SK-N-SH treated with all-trans-retinoic acid at 6 μM for 48 hours (cell line): ENCODE data around the gene DNAJC25.

Experiments used
- ATAC-seq: fragments of 200-7000 bp; cut with Tn5 transposase; 3 replicates; pipeline ENCODE4 v1.9.1; 2020; ENCODE audit warnings: mild to moderate bottlenecking, moderate library complexity
- ARNTL ChIP-seq: fragments of 450-650 bp; formaldehyde crosslinking; IDR thresholded peaks from 2 replicates; pipeline ENCODE4 v1.5.0; 2020; ENCODE audit warnings: low read depth, mild to moderate bottlenecking, moderate library complexity, borderline replicate concordance
- CSDC2 ChIP-seq: fragments of 250-450 bp; sonication (Bioruptor Pico); IDR thresholded peaks from 2 replicates; pipeline ENCODE4 v1.5.0; 2020; ENCODE audit warnings: mild to moderate bottlenecking, moderate library complexity
- ESRRG ChIP-seq: fragments of 250-450 bp; sonication (Bioruptor Pico); IDR thresholded peaks from 2 replicates; pipeline ENCODE4 v1.6.1; 2021; ENCODE audit warnings: mild to moderate bottlenecking
- GLIS3 ChIP-seq: fragments of 250-450 bp; sonication (Bioruptor Pico); IDR thresholded peaks from 2 replicates; pipeline ENCODE4 v1.5.0; 2020; ENCODE audit warnings: mild to moderate bottlenecking, moderate library complexity
- ISL1 ChIP-seq: fragments of 250-450 bp; sonication (Bioruptor Pico); IDR thresholded peaks from 2 replicates; pipeline ENCODE4 v2.1.2; 2022; ENCODE audit warnings: mild to moderate bottlenecking, moderate library complexity
- PPARA ChIP-seq: fragments of 250-450 bp; sonication (Bioruptor Pico); IDR thresholded peaks from 2 replicates; pipeline ENCODE4 v1.5.0; 2020; ENCODE audit warnings: mild to moderate bottlenecking, borderline replicate concordance
- RARB ChIP-seq: fragments of 250-450 bp; sonication (Bioruptor Pico); IDR thresholded peaks from 2 replicates; pipeline ENCODE4 v1.8.0; 2021; ENCODE audit warnings: mild to moderate bottlenecking, moderate library complexity
- SNAI2 ChIP-seq: fragments of 250-450 bp; sonication (Bioruptor Pico); IDR thresholded peaks from 2 replicates; pipeline ENCODE4 v1.5.0; 2020; ENCODE audit warnings: mild to moderate bottlenecking, moderate library complexity
- TCF4 ChIP-seq: fragments of 250-450 bp; sonication (Bioruptor Pico); IDR thresholded peaks from 2 replicates; pipeline ENCODE4 v1.8.0; 2021; ENCODE audit warnings: mild to moderate bottlenecking, moderate library complexity, borderline replicate concordance
- ZFP3 ChIP-seq: fragments of 250-450 bp; sonication (Bioruptor Pico); IDR thresholded peaks from 2 replicates; pipeline ENCODE4 v1.5.0; 2020; ENCODE audit warnings: mild to moderate bottlenecking, moderate library complexity
- ZFP30 ChIP-seq: fragments of 450-650 bp; formaldehyde crosslinking; IDR thresholded peaks from 2 replicates; pipeline ENCODE4 v1.5.0; 2022; ENCODE audit warnings: mild to moderate bottlenecking, moderate library complexity
- ZNF565 ChIP-seq: fragments of 450-650 bp; formaldehyde crosslinking; conservative IDR thresholded peaks from 2 replicates; pipeline ENCODE4 v1.5.0; 2020; ENCODE audit warnings: low read depth, mild to moderate bottlenecking, moderate library complexity
- ZNF70 ChIP-seq: fragments of 450-650 bp; formaldehyde crosslinking; IDR thresholded peaks from 2 replicates; pipeline ENCODE4 v1.5.0; 2020; ENCODE audit warnings: mild to moderate bottlenecking, moderate library complexity
- ZNF8 ChIP-seq: fragments of 450-650 bp; formaldehyde crosslinking; IDR thresholded peaks from 2 replicates; pipeline ENCODE4 v1.5.0; 2020; ENCODE audit warnings: mild to moderate bottlenecking, moderate library complexity
- TF ChIP-seq, protein P1 (sequence below): fragments of 250-450 bp; sonication (Bioruptor Pico); IDR thresholded peaks from 2 replicates; pipeline ENCODE4 v1.8.0; 2021; ENCODE audit warnings: low read depth, mild to moderate bottlenecking, moderate library complexity, borderline replicate concordance
- TF ChIP-seq, protein P2 (sequence below): fragments of 250-450 bp; sonication (Bioruptor Pico); IDR thresholded peaks from 2 replicates; pipeline ENCODE4 v1.8.0; 2020; ENCODE audit warnings: mild to moderate bottlenecking, moderate library complexity, borderline replicate concordance
- TF ChIP-seq, protein P3 (sequence below): fragments of 250-450 bp; sonication (Bioruptor Pico); IDR thresholded peaks from 2 replicates; pipeline ENCODE4 v1.5.1; 2020; ENCODE audit warnings: low read depth, mild to moderate bottlenecking, moderate library complexity
- TF ChIP-seq, protein P4 (sequence below): fragments of 250-450 bp; sonication (Bioruptor Pico); IDR thresholded peaks from 2 replicates; pipeline ENCODE4 v1.5.0; 2020; ENCODE audit warnings: mild to moderate bottlenecking, moderate library complexity
- TF ChIP-seq, protein P5 (sequence below): fragments of 250-450 bp; sonication (Bioruptor Pico); IDR thresholded peaks from 2 replicates; pipeline ENCODE4 v1.5.1; 2021; ENCODE audit warnings: mild to moderate bottlenecking, moderate library complexity

The DNAJC25 gene

DNA sequence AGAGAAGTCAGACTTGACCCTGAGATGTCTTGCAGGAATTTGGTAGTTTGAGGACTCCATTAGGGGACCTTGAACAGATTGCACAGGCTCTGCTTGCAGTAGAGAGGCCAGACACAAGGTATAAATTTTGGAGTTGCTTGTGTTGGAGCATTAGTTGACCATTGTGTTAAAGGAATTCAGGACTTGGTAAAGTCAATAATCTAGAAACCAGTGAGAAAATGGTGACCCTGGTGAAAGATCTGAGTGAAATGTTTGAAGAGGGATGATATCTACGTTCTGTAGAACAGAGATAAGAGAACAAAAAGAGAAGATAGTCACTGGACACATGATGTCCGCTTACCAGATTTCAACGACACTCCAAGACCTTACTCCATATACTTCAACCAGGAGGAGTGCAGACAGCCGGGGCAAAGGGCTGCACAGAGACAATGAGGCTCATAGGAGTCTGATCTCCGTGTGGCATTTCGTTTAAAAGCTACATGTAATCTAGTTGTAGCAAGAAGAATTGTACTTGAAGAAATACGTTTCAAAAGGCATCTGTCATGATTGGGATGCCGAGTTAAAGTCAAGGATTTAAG is 13.2 kb downstream of the DNAJC25 start:
- ATAC-seq = no peak

GRCh38 chr9:111645806-111646205 is 14.7 kb downstream of the DNAJC25 start:
- ATAC-seq = no peak
- TF ChIP-seq TCF4 = no peak
- TF ChIP-seq ESRRG (CRISPR knock-in tag) = no peak
- TF ChIP-seq, protein P1, sequence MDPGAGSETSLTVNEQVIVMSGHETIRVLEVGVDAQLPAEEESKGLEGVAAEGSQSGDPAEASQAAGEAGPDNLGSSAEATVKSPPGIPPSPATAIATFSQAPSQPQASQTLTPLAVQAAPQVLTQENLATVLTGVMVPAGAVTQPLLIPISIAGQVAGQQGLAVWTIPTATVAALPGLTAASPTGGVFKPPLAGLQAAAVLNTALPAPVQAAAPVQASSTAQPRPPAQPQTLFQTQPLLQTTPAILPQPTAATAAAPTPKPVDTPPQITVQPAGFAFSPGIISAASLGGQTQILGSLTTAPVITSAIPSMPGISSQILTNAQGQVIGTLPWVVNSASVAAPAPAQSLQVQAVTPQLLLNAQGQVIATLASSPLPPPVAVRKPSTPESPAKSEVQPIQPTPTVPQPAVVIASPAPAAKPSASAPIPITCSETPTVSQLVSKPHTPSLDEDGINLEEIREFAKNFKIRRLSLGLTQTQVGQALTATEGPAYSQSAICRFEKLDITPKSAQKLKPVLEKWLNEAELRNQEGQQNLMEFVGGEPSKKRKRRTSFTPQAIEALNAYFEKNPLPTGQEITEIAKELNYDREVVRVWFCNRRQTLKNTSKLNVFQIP (CRISPR knock-in tag) = no peak
- TF ChIP-seq GLIS3 (CRISPR knock-in tag) = no peak
- TF ChIP-seq, protein P2, sequence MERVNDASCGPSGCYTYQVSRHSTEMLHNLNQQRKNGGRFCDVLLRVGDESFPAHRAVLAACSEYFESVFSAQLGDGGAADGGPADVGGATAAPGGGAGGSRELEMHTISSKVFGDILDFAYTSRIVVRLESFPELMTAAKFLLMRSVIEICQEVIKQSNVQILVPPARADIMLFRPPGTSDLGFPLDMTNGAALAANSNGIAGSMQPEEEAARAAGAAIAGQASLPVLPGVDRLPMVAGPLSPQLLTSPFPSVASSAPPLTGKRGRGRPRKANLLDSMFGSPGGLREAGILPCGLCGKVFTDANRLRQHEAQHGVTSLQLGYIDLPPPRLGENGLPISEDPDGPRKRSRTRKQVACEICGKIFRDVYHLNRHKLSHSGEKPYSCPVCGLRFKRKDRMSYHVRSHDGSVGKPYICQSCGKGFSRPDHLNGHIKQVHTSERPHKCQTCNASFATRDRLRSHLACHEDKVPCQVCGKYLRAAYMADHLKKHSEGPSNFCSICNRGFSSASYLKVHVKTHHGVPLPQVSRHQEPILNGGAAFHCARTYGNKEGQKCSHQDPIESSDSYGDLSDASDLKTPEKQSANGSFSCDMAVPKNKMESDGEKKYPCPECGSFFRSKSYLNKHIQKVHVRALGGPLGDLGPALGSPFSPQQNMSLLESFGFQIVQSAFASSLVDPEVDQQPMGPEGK = no peak
- TF ChIP-seq ZFP3 = no peak
- TF ChIP-seq ZNF8 (CRISPR knock-in tag) = no peak

More for the DNA sequence above, 13.2 kb downstream of the DNAJC25 start:
- TF ChIP-seq, protein P3, sequence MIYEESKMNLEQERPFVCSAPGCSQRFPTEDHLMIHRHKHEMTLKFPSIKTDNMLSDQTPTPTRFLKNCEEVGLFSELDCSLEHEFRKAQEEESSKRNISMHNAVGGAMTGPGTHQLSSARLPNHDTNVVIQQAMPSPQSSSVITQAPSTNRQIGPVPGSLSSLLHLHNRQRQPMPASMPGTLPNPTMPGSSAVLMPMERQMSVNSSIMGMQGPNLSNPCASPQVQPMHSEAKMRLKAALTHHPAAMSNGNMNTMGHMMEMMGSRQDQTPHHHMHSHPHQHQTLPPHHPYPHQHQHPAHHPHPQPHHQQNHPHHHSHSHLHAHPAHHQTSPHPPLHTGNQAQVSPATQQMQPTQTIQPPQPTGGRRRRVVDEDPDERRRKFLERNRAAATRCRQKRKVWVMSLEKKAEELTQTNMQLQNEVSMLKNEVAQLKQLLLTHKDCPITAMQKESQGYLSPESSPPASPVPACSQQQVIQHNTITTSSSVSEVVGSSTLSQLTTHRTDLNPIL (CRISPR knock-in tag) = no peak
- TF ChIP-seq ZFP3 (no peak), TCF4 (no peak), PPARA (CRISPR knock-in tag) (no peak), ZNF70 (CRISPR knock-in tag) (no peak), RARB (CRISPR knock-in tag) (no peak), ESRRG (CRISPR knock-in tag) (no peak), ZNF8 (CRISPR knock-in tag) (no peak)
- TF ChIP-seq, protein P2 = no peak
- TF ChIP-seq, protein P1 (CRISPR knock-in tag) = no peak

GRCh38 chr9:111646417-111646816 is 15.3 kb downstream of the DNAJC25 start:
- no peak for ATAC-seq
- TF ChIP-seq ZFP3 (no peak), SNAI2 (no peak), ARNTL (CRISPR knock-in tag) (no peak), ZFP30 (CRISPR knock-in tag) (no peak), ZNF565 (CRISPR knock-in tag) (no peak), ISL1 (CRISPR knock-in tag) (no peak), PPARA (CRISPR knock-in tag) (no peak), TCF4 (no peak), CSDC2 (CRISPR knock-in tag) (no peak), ZNF8 (CRISPR knock-in tag) (no peak)
- TF ChIP-seq, protein P1 (CRISPR knock-in tag) = no peak
- TF ChIP-seq, protein P4, sequence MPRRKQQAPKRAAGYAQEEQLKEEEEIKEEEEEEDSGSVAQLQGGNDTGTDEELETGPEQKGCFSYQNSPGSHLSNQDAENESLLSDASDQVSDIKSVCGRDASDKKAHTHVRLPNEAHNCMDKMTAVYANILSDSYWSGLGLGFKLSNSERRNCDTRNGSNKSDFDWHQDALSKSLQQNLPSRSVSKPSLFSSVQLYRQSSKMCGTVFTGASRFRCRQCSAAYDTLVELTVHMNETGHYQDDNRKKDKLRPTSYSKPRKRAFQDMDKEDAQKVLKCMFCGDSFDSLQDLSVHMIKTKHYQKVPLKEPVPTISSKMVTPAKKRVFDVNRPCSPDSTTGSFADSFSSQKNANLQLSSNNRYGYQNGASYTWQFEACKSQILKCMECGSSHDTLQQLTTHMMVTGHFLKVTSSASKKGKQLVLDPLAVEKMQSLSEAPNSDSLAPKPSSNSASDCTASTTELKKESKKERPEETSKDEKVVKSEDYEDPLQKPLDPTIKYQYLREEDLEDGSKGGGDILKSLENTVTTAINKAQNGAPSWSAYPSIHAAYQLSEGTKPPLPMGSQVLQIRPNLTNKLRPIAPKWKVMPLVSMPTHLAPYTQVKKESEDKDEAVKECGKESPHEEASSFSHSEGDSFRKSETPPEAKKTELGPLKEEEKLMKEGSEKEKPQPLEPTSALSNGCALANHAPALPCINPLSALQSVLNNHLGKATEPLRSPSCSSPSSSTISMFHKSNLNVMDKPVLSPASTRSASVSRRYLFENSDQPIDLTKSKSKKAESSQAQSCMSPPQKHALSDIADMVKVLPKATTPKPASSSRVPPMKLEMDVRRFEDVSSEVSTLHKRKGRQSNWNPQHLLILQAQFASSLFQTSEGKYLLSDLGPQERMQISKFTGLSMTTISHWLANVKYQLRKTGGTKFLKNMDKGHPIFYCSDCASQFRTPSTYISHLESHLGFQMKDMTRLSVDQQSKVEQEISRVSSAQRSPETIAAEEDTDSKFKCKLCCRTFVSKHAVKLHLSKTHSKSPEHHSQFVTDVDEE (CRISPR knock-in tag) = no peak
- TF ChIP-seq, protein P5, sequence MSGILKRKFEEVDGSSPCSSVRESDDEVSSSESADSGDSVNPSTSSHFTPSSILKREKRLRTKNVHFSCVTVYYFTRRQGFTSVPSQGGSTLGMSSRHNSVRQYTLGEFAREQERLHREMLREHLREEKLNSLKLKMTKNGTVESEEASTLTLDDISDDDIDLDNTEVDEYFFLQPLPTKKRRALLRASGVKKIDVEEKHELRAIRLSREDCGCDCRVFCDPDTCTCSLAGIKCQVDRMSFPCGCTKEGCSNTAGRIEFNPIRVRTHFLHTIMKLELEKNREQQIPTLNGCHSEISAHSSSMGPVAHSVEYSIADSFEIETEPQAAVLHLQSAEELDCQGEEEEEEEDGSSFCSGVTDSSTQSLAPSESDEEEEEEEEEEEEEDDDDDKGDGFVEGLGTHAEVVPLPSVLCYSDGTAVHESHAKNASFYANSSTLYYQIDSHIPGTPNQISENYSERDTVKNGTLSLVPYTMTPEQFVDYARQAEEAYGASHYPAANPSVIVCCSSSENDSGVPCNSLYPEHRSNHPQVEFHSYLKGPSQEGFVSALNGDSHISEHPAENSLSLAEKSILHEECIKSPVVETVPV (CRISPR knock-in tag) = no peak
